CD4-positive, alpha-beta T cell treated with Interferon gamma for 1 hour (primary cell): Measurements from ENCODE around the gene CIZ1.

Experiments
- DNase-seq: peaks from one replicate; pipeline ENCODE4 v3.0.0-alpha.2; 2020

CIZ1 gene

DNA sequence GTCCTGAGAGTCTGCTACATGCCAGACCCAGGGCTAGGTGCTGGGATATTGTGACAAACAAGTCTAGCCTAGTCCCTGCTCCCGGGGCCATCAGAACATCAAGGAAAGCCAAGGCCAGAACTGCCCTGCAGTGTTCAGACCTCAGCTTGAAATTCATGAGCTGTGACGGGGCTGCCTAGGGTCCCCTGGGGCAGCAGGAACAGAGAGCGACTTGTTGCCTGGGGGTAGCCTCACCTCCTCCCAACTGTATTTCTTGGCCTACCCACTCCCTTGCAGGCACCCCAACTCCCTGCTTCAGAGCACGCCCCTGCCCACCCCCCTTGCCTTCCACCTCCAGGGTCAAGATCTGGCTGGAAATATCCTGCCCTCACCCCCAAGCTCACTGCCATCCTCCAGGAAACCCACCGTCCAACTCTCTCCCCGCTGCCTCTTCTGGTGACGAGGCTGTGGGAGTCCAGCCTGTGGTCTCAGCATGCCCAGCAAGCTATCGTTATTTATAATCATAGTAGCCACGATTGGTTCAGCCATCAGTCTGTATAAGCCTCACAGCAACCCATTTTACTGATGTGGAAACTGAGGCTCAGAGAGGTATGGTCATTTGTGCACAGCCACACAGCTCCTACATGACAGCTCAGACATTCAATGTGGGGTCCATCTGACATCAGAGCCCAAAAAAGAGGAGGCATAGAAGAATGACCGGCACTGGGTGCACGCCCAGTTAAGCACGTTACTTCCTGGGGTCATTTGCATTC, 22.6 kb upstream of the CIZ1 start:
- DNase-seq: no peak

- no peak for DNase-seq
Measured at GRCh38 chr9:128211981-128212281, 20.6 kb upstream of the CIZ1 start.

DNA sequence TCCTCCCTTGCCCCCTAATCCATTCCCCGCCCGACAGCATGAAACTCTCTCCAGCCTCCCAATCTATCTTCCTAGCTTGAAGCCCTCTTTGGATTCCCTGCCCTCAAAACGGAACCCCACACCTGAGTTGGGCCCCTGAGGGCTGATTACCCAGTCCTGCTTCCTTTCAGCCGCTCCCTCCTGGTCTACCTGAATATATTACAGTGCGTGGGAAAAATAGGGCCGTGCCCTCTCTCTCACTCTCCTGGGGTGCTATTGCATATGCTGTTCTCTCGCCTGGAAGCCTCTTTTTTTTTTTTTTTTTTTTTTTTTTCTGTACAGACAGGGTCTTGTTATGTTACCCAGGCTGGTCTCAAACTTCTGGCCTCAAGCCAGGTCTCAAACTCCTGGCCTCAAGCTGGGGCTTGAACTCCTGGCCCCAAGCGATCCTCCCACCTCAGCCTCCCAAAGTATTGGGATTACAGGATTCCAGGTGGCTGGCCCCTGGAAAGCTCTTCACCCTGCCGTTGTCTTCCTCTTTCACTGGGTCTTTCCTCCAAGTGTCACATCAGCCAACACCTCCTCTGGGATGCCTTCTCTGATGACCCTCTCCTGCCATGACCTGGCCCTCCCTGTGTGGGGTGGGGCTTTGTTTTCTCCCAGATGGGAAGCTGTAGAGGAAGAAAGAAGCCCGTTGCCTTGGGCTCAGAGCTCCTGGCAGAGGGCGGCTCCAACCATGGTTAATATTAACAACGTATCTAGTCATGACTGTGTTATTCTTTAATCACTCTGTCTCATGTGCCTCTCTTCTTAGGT, 20.0 kb upstream of the CIZ1 start:
- no peak for DNase-seq

- no peak for DNase-seq
Measured at GRCh38 chr9:128208946-128209669, 17.7 kb upstream of the CIZ1 start.

DNA sequence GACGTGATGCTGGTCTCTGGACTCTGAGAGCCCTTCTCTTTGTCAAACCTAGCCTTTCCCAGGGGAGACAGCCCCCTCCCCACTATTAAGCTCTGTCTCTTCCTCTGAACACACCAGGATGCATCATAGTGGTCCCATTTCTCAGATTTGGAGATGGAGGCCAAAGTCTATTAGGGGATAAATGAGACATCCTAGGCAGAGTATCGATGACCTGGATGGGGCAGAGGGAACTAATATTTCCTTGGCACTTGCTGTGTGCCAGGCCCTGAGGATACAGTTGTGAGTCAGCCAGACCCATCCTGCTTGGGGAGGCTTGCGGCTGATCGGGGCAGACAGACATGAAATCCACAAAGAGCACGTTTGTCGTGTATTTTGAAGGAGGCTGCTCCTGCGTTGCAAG, 17.0 kb upstream of the CIZ1 start:
- no peak for DNase-seq

DNA sequence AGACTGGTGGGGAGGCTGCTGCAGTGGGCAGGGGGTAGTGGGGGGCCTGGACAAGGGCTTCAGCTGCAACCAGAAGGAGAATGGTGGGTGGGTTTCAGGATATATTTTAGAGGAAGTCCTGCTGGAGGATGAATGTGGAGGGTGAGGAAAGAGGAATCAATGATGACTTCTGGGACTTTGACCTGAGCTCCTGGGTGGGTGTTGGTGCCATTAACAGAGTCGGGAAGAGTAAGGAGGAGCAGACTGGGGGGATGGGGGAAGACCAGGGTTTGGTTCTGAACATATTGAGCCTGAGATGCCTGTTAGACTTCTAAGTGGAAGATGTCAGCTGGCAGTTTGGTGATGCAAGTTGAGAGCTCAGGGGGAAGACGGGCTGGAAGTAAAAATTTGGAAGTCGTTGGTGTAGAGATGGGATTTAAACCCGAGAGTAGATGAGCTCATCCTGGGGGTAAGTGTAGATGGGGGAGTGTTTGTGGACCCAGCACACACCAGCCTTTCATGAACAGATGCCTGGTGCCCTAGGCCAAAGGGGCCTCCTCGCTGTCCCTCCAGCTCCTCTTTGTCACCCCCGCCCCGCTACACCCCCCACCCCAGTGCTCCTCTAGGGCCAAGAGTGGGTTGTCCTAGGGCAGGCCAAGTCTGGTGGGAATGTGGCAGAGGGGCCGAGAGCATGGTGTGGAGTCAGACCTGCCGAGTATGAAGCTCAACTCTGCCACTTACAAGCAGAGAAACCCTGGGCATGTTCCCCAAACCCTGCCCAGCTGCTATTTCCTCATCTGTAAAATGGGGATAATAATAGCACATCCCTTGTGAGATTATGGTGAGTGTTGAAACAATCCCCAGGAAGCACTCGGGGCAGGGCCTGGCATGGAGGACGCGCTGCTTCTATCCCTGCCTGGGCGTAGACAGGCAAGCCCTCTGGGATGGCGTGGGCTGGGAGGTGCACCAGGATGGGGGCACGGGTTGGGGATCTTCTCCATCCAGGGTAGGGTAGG, 15.8 kb upstream of the CIZ1 start:
- no peak for DNase-seq

- no peak for DNase-seq
Measured at GRCh38 chr9:128206484-128206883, 15.1 kb upstream of the CIZ1 start.

DNA sequence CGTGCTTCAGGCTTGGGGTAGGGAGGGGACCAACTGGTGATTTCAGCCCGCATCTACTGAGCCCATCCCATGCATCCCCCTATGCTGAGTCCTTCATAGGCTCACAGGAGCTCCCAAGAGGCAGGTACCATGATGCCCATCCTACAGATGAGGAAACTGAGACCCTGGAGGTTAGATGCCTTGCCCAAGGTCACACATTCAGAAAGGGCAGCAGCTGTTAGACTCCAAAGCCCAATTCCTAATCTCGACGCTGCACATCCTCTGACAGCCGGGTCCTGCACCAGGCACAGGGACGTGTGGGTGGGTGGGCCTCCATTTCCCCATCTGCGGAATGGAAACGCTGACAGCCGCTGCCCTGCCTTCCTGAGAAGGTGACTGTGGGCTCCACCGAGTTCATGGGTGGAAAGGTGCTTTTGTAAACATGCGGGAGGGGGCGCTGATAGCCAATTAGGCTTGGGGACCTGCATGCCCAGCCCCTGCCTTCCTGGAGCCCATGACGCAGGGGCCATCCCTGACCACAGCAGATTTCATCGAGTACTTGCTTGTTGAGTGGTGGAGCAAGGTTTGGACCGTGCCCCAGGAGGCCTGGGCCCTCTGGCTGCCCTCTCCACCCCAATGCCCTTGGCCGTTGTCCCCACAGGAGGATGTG, 14.0 kb upstream of the CIZ1 start:
- no peak for DNase-seq

DNA sequence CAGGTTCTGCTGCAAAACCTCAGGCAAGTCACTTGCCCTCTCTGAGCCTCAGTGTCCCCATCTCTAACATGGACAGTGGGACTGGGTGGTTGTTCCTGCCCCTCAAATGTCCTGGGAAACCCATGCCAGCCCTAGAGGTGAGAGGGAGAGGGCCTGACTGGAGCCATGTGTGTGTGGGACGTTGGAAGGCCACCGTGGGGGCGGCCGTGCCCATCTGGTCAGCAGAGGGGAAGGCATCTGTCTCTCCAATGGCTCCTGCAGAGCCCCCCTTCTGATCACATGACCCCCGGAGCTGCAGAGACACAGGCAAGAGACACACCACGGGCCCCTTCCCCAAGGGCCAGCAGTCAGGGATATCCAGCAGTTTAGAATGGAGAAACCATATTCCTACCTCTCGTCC, 13.5 kb upstream of the CIZ1 start:
- DNase-seq: no peak

GRCh38 chr9:128203707-128204551, 12.6 kb upstream of the CIZ1 start:
- no peak for DNase-seq

DNA sequence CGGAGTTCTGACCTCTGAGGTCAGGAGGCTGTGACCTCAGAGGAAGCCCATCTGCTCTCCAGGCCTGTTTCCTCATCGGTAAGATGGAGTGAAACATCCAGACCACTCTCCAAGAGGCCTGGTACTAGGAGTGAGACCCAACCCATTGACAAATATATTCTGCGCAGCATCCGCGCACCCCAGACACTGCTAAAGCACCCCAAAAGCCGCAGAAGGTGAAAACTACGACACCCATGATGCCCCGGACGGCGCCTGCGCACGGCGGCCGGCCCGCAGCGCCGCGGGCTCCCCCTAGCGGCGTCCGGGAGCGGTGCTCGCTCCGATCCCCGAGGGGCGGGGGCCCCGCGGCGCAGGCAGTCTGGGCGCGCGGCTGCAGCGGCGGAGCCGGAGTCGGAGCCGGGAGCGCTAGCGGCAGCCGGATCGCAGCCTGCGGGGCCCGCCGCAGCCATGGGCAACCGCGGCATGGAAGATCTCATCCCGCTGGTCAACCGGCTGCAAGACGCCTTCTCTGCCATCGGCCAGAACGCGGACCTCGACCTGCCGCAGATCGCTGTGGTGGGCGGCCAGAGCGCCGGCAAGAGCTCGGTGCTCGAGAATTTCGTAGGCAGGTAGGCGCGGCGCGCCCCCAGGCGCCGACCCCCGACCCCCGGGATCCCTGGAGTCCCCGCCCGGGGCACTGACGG, 11.8 kb upstream of the CIZ1 start, which contains the start of gene DNM1:
Gene DNM1 (plus strand): TSS at position 356 of the 683 bp plus-strand sequence. CDS start 92 bp downstream, at position 448.
- peak; percentile 75 for DNase-seq

- no peak for DNase-seq
Measured at GRCh38 chr9:128202648-128203023, 11.3 kb upstream of the CIZ1 start.

GRCh38 chr9:128201441-128202369, 10.3 kb upstream of the CIZ1 start:
- no peak for DNase-seq

DNA sequence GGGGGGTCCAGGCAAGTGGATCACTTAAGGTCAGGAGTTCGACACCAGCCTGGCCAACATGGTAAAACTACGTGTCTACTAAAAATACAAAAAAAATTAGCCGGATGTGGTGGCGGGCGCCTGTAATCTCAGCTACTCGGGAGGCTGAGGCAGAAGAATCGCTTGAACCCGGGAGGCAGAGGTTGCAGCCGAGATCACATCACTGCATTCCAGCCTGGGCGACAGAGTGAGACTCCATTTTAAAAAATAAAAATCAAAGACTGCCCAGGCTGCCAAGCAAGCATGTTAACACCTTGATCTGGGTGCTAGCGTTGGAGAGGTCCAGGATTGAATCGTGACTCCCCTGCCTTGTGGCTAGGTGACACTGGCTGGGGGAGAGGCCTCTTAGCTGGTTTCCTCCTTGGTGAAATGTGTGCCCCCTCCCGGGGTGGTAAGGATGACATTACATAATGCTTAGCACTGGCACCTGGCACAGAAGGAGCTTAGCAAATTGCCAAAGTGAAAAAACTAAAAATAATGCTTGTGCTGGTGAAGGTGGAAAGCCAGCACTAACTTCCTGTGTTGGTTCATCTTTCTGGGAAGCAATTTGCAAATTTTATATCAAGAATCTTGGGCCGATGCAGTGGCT, 2.2 kb upstream of the CIZ1 start:
- no peak for DNase-seq

- no peak for DNase-seq
Measured at GRCh38 chr9:128192601-128193371, 1.4 kb upstream of the CIZ1 start.

- DNase-seq: no peak
Measured at GRCh38 chr9:128190516-128191405, 611 bp downstream of the CIZ1 start.

- DNase-seq: no peak
Measured at GRCh38 chr9:128190013-128190412, 1.4 kb downstream of the CIZ1 start.
